Ascending aorta (tissue), 2 donors: Measurements from ENCODE around the gene FAHD1. TPM values are rescaled to one million over a fixed set of nuclear protein-coding genes. Genes with fewer than 3 reads are reported as not detected.

Source experiments
- DNase-seq, 2 donors: peaks; one replicate each; pipeline ENCODE4 v3.0.0-alpha.2; 2019; ENCODE audit warnings: low spot score in 2 of 2
- H3K27ac ChIP-seq, 2 donors: fragments of 200-600 bp; sonication (generic); one replicate each; pipeline ENCODE4 v1.5.1; 2016 to 2017; ENCODE audit warnings: mild to moderate bottlenecking in 1 of 2
- H3K27me3 ChIP-seq: fragments of 200-600 bp; sonication (generic); one replicate; pipeline ENCODE4 v1.5.1; 2017
- H3K36me3 ChIP-seq, 2 donors: fragments of 200-600 bp; sonication (generic); one replicate each; pipeline ENCODE4 v1.5.1; 2016
- H3K4me1 ChIP-seq, 2 donors: fragments of 200-600 bp; sonication (generic); one replicate each; pipeline ENCODE4 v1.5.1; 2016 to 2017; ENCODE audit warnings: mild to moderate bottlenecking in 1 of 2
- H3K4me3 ChIP-seq, 2 donors: fragments of 200-600 bp; sonication (generic); one replicate each; pipeline ENCODE4 v1.5.1; 2016 to 2017; ENCODE audit warnings: mild to moderate bottlenecking in 1 of 2
- H3K9me3 ChIP-seq, 2 donors: fragments of 200-600 bp; sonication (generic); one replicate each; pipeline ENCODE4 v1.5.1; 2016
- CTCF ChIP-seq, 3 experiments: fragments of 200-600 bp in 2 of 3; fragments of 450-650 bp in 1 of 3; sonication (generic) in 2 of 3; IDR thresholded peaks; one replicate each; pipeline ENCODE4 v1.5.1; 2016 to 2019; ENCODE audit warnings: antibody characterized with exemption in 3 of 3, mild to moderate bottlenecking in 1 of 3, moderate library complexity in 1 of 3
- intact Hi-C: fragments of 100-400 bp; cut with DNase I; formaldehyde crosslinking; loops from one replicate; pipeline ENCODE4 v1.15.1; 2023
- total RNA-seq: library from RNA; depleted of rRNA; stranded (reverse); fragments of >200 nt; gene quantifications from one replicate; pipeline ENCODE4 v1.1.0, GENCODE V29; 2016

Gene FAHD1
- total RNA-seq, 1 donor from 2014 or later = 233 TPM

GRCh38 chr16:1779741-1780676, 47.0 kb upstream of the FAHD1 start:
- peaks cover 11 to 22% of the 10 kb centered on the region in 2 donors for H3K4me1 ChIP-seq
- intact Hi-C loops = loop anchor here (5.0 kb wide), 1 partner anchor 168 kb away; the partner anchor contains the start of genes CRAMP1 and IFT140

DNA sequence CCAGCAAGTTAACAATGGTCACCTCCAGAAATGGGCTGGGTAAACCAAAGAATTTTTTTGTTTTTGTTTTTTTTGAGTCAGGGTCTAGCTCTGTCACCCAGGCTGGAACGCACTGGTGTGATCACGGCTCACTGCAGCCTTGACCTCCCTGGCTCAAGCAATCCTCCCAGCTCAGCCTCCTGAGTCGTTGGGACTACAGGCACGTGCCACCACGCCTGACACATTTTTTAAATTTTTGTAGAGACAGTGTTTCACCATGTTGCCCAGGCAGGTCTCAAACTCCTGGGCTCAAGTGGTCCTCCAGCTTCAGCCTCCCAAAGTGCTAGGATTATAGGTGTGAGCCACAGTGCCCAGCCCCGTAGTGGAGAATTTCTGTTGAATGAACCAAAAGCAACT, 46.3 kb upstream of the FAHD1 start:
- Histone ChIP-seq H3K9me3 (no peaks in the 10 kb centered on the region), H3K4me3 (peak overlapping the region in 1 of 2 donors; percentile 84), H3K4me1 (peaks cover 11 to 26% of the 10 kb centered on the region in 2 donors), H3K36me3 (peaks cover 44 to 46% of the 10 kb centered on the region in 2 donors), H3K27ac (no peak overlapping the region), H3K27me3 (no peaks in the 10 kb centered on the region)
- TF ChIP-seq CTCF (IDR thresholded peaks at IDR 0.05) = no peak
- intact Hi-C loops = loop anchor here (5.0 kb wide), 1 partner anchor 168 kb away; the partner anchor contains the start of genes CRAMP1 and IFT140
- no peak for DNase-seq

More at GRCh38 chr16:1779741-1780676, 47.0 kb upstream of the FAHD1 start:
- Histone ChIP-seq H3K27ac (no peak overlapping the region), H3K9me3 (no peaks in the 10 kb centered on the region), H3K4me3 (no peak overlapping the region), H3K27me3 (no peaks in the 10 kb centered on the region), H3K36me3 (peaks cover 45 to 52% of the 10 kb centered on the region in 2 donors)
- DNase-seq = no peak
- no peak for TF ChIP-seq CTCF (IDR thresholded peaks at IDR 0.05)

GRCh38 chr16:1781254-1781653, 45.8 kb upstream of the FAHD1 start:
- intact Hi-C loops = loop anchor here (5.0 kb wide), 1 partner anchor 169 kb away; the partner anchor contains the start of genes CRAMP1 and IFT140
- TF ChIP-seq CTCF (IDR thresholded peaks at IDR 0.05) = no peak
- H3K4me1 ChIP-seq = peaks cover 11 to 26% of the 10 kb centered on the region in 2 donors

GRCh38 chr16:1781758-1782407, 45.1 kb upstream of the FAHD1 start:
- Histone ChIP-seq H3K36me3 (peaks cover 35 to 46% of the 10 kb centered on the region in 2 donors), H3K27me3 (no peaks in the 10 kb centered on the region), H3K27ac (peak overlapping the region; percentile 77 to 83), H3K4me3 (peak overlapping the region; percentile 84 to 99), H3K4me1 (peaks cover 11 to 26% of the 10 kb centered on the region in 2 donors), H3K9me3 (no peaks in the 10 kb centered on the region)
- no peak for DNase-seq
- intact Hi-C loops = loop anchor here (1.0 to 5.0 kb wide), 6 partner anchors 9 to 373 kb away; partner anchors contain the start of genes CRAMP1, FAHD1, HAGH and IFT140
- TF ChIP-seq CTCF (IDR thresholded peaks at IDR 0.05) = peak in 1 of 3 experiments; percentile 22

More at GRCh38 chr16:1781254-1781653, 45.8 kb upstream of the FAHD1 start:
- Histone ChIP-seq H3K27ac (peak overlapping the region; percentile 77 to 83), H3K36me3 (peaks cover 38 to 46% of the 10 kb centered on the region in 2 donors), H3K4me3 (peak overlapping the region; percentile 84 to 99), H3K27me3 (no peaks in the 10 kb centered on the region), H3K9me3 (no peaks in the 10 kb centered on the region)
- DNase-seq = no peak
